ENCODE measurements around the gene LNPEP. TPM values are rescaled to one million over a fixed set of nuclear protein-coding genes. Genes with fewer than 3 reads are reported as not detected.
"Not testable (repeated sequence)": the region's sequence is repeated elsewhere in the genome, so short reads cannot be mapped to it uniquely, and the experiment has no call there.

LNPEP gene
- polyA plus RNA-seq, 2 donors = 4.3 to 5.7 TPM

- no peaks in the 10 kb centered on the region for H3K9me3 ChIP-seq (ENCODE audit: control insufficient read depth in 2 of 2, insufficient read depth in 1 of 2, low read depth in 1 of 2, low read length in 1 of 2)
- no peak overlapping the region for H3K4me3 ChIP-seq (ENCODE audit: low read depth in 1 of 2, low read length in 2 of 2)
- no peaks in the 10 kb centered on the region for H3K4me1 ChIP-seq (ENCODE audit: control insufficient read depth in 2 of 2, insufficient read depth in 2 of 2, low read length in 1 of 2)
- no peaks in the 10 kb centered on the region for H3K27me3 ChIP-seq (ENCODE audit: control insufficient read depth in 1 of 2, insufficient read depth in 2 of 2, low read length in 2 of 2)
- H3K27ac ChIP-seq (ENCODE audit: low read depth in 2 of 2, low read length in 1 of 2) = no peak overlapping the region
- no peaks in the 10 kb centered on the region for H3K36me3 ChIP-seq (ENCODE audit: control insufficient read depth in 2 of 2, insufficient read depth in 2 of 2, low read length in 1 of 2)
Measured at GRCh38 chr5:97076098-97076497, 140.2 kb downstream of the LNPEP start.

- H3K4me1 ChIP-seq (ENCODE audit: control insufficient read depth in 2 of 2, insufficient read depth in 2 of 2, low read length in 1 of 2) = no peaks in the 10 kb centered on the region
- H3K4me3 ChIP-seq (ENCODE audit: low read depth in 1 of 2, low read length in 2 of 2) = no peak overlapping the region
- H3K27me3 ChIP-seq (ENCODE audit: control insufficient read depth in 1 of 2, insufficient read depth in 2 of 2, low read length in 2 of 2) = no peaks in the 10 kb centered on the region
- H3K9me3 ChIP-seq (ENCODE audit: control insufficient read depth in 2 of 2, insufficient read depth in 1 of 2, low read depth in 1 of 2, low read length in 1 of 2) = no peaks in the 10 kb centered on the region
- 91% methylated on average over 4 of the region's 4 CpGs for WGBS, 2 donors
- H3K27ac ChIP-seq (ENCODE audit: low read depth in 2 of 2, low read length in 1 of 2) = no peak overlapping the region
- no peaks in the 10 kb centered on the region for H3K36me3 ChIP-seq (ENCODE audit: control insufficient read depth in 2 of 2, insufficient read depth in 2 of 2, low read length in 1 of 2)
Measured at GRCh38 chr5:97077246-97077645, 141.4 kb downstream of the LNPEP start.

- WGBS, 2 donors = 84 to 87% methylated on average over 4 of the region's 4 CpGs
- no peaks in the 10 kb centered on the region for H3K36me3 ChIP-seq (ENCODE audit: control insufficient read depth in 2 of 2, insufficient read depth in 2 of 2, low read length in 1 of 2)
- no peaks in the 10 kb centered on the region for H3K9me3 ChIP-seq (ENCODE audit: control insufficient read depth in 2 of 2, insufficient read depth in 1 of 2, low read depth in 1 of 2, low read length in 1 of 2)
- no peak overlapping the region for H3K27ac ChIP-seq (ENCODE audit: low read depth in 2 of 2, low read length in 1 of 2)
- no peak overlapping the region for H3K4me3 ChIP-seq (ENCODE audit: low read depth in 1 of 2, low read length in 2 of 2)
- H3K4me1 ChIP-seq (ENCODE audit: control insufficient read depth in 2 of 2, insufficient read depth in 2 of 2, low read length in 1 of 2) = no peaks in the 10 kb centered on the region
- no peaks in the 10 kb centered on the region for H3K27me3 ChIP-seq (ENCODE audit: control insufficient read depth in 1 of 2, insufficient read depth in 2 of 2, low read length in 2 of 2)
Measured at GRCh38 chr5:97078958-97079743, 143.3 kb downstream of the LNPEP start.

- H3K27ac ChIP-seq (ENCODE audit: low read depth in 2 of 2, low read length in 1 of 2); H3K4me3 ChIP-seq (ENCODE audit: low read depth in 1 of 2, low read length in 2 of 2); H3K27me3 ChIP-seq (ENCODE audit: control insufficient read depth in 1 of 2, insufficient read depth in 2 of 2, low read length in 2 of 2); H3K36me3 ChIP-seq (ENCODE audit: control insufficient read depth in 2 of 2, insufficient read depth in 2 of 2, low read length in 1 of 2); H3K9me3 ChIP-seq (ENCODE audit: control insufficient read depth in 2 of 2, insufficient read depth in 1 of 2, low read depth in 1 of 2, low read length in 1 of 2); H3K4me1 ChIP-seq (ENCODE audit: control insufficient read depth in 2 of 2, insufficient read depth in 2 of 2, low read length in 1 of 2): not testable (repeated sequence)
- WGBS, 2 donors = 95 to 96% methylated on average over 21 of the region's 21 CpGs
Measured at GRCh38 chr5:97084782-97085458, 149.0 kb downstream of the LNPEP start.

GRCh38 chr5:97085459-97086181 is 149.7 kb downstream of the LNPEP start:
- no peaks in the 10 kb centered on the region for H3K27me3 ChIP-seq (ENCODE audit: control insufficient read depth in 1 of 2, insufficient read depth in 2 of 2, low read length in 2 of 2)
- peaks cover 0 to 3% of the 10 kb centered on the region in 2 donors for H3K9me3 ChIP-seq (ENCODE audit: control insufficient read depth in 2 of 2, insufficient read depth in 1 of 2, low read depth in 1 of 2, low read length in 1 of 2)
- no peaks in the 10 kb centered on the region for H3K36me3 ChIP-seq (ENCODE audit: control insufficient read depth in 2 of 2, insufficient read depth in 2 of 2, low read length in 1 of 2)
- no peaks in the 10 kb centered on the region for H3K4me1 ChIP-seq (ENCODE audit: control insufficient read depth in 2 of 2, insufficient read depth in 2 of 2, low read length in 1 of 2)
- H3K27ac ChIP-seq (ENCODE audit: low read depth in 2 of 2, low read length in 1 of 2) = no peak overlapping the region
- 97 to 98% methylated on average over 17 to 22 of the region's 22 CpGs for WGBS, 2 donors
- no peak overlapping the region for H3K4me3 ChIP-seq (ENCODE audit: low read depth in 1 of 2, low read length in 2 of 2)

Other genes with a start within 250 kb of the LNPEP start
- gene ERAP1, start 128.1 kb upstream of the LNPEP start, polyA plus RNA-seq = 1 to 10 TPM; 2.9 to 8.0 TPM
- 1 to 10 TPM in 1 of 2 donors, under 1 TPM in 1; 0.64 to 1.8 TPM for gene ERAP2, start 59.6 kb upstream of the LNPEP start, polyA plus RNA-seq
- gene LIX1, start 206.5 kb downstream of the LNPEP start, polyA plus RNA-seq = not detected
- 10 to 100 TPM in 1 of 2 donors, 1 to 10 TPM in 1; 7.0 to 10.2 TPM for gene RIOK2, start 247.2 kb downstream of the LNPEP start, polyA plus RNA-seq

Data from esophagus (tissue), 2 donors.